Astrocyte of the cerebellum (primary cell): Measurements from ENCODE around the gene COX7B2.

Experiments used
- DNase-seq: peaks from one replicate; pipeline ENCODE4 v3.0.0-alpha.2; 2011; ENCODE audit warnings: low read depth
- H3K4me3 ChIP-seq: 2 replicates; pipeline ENCODE4 v1.5.1; 2011; ENCODE audit warnings: mild to moderate bottlenecking, low read depth, low read length, moderate library complexity
- CTCF ChIP-seq: IDR thresholded peaks from 2 replicates; pipeline ENCODE4 v1.5.1; 2012; ENCODE audit warnings: low read length, low read depth, moderate library complexity, mild to moderate bottlenecking; ENCODE audit errors: missing control alignments
- in situ Hi-C: cut with HindIII; loops from 2 replicates; pipeline ENCODE4 v1.10.0; 2017; ENCODE audit warnings: low sequenced_read_pairs

Gene COX7B2

DNA sequence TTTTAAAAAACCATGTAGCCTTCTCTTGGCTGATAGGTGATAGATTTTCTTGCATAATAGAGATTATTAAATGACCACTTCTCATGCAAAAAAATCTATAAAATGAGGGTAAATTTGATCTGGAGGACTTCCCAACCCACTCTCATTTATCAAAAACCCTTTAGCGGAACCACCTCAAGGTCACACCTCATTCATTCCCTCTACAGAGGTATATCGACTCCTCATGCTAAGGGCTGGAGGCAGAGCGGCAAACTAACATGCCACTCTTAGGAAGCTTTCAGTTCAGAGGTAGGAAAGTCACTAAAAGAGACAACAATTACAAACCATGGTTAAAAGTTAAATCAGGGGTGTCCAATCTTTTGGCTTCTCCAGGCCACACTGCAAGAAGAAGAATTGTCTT lies 90.0 kb downstream of the COX7B2 start:
- in situ Hi-C loops = no loop called here
- no peak overlapping the region for H3K4me3 ChIP-seq
- TF ChIP-seq CTCF = no peak
- no peak for DNase-seq

- in situ Hi-C loops = no loop called here
- no peak for DNase-seq
- no peak overlapping the region for H3K4me3 ChIP-seq
- no peak for TF ChIP-seq CTCF
Observed at GRCh38 chr4:46818604-46819003, 90.4 kb downstream of the COX7B2 start.

- in situ Hi-C loops = no loop called here
- TF ChIP-seq CTCF = no peak
- DNase-seq = no peak
- no peak overlapping the region for H3K4me3 ChIP-seq
Observed at GRCh38 chr4:46817806-46818205, 91.2 kb downstream of the COX7B2 start.

GRCh38 chr4:46804781-46805413 lies 104.1 kb downstream of the COX7B2 start:
- no peak overlapping the region for H3K4me3 ChIP-seq
- no peak for DNase-seq
- no peak for TF ChIP-seq CTCF
- in situ Hi-C loops = no loop called here

DNA sequence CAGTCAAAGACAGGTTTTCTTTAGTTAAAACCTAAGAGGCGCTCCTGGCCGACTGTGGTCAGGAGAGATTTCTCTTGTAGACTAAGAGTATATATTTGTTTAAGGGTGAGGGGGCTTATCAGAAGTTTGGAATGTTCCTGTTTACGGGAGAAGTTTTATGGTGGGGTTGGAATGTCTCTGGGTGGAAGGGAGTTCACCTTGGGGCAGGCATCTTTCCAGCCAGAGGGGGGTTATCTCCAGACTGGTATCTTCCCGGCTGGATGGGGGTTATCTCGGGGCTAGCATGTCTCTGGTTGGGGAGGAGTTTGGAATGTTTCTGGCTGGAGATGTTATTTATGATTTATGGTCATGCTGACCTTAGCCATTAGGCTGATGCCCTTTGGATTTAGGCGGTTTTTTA lies 116.0 kb downstream of the COX7B2 start:
- H3K4me3 ChIP-seq = no peak overlapping the region
- no peak for DNase-seq
- in situ Hi-C loops = no loop called here
- TF ChIP-seq CTCF = no peak

DNA sequence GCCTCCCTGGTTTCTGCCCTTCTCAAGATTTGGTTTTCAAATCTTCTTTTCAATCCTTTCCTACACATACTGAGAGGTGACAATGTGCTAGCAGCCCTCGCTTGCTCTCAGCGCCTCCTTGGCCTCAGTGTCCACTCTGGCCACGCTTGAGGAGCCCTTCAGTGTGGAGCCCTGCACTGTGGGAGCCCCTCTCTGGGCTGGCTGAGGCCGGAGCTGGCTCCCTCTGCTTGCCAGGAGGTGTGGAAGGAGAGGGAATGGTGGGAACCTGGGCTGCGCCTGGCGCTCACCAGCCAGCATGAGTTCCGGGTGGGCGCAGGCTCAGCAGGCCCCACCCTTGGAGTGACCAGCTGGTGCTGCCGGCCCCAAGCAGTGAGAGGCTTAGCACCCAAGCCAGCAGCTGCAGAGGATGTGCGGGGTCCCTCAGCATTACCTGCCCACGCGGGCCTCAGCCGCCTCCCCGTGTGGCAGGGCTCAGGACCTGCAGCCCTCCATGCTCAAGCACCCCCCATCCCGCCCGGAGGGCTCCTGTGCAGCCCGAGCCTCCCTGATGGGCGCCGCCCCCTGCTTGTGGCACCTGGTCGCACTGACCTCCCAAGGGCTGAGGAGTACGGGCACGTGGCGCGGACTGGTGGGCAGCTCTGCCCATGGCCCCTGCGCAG lies 127.5 kb downstream of the COX7B2 start:
- TF ChIP-seq CTCF = no peak
- in situ Hi-C loops = no loop called here

More for the DNA sequence above, 127.5 kb downstream of the COX7B2 start:
- H3K4me3 ChIP-seq = no peak overlapping the region
- no peak for DNase-seq
